SH-SY5Y (cell line): ENCODE data around the gene MYL10.

Experiments
- GATA2 ChIP-seq: IDR thresholded peaks from 2 replicates; pipeline ENCODE4 v1.6.1; 2011; ENCODE audit warnings: mild to moderate bottlenecking, low read depth, low read length
- GATA3 ChIP-seq: IDR thresholded peaks from 2 replicates; pipeline ENCODE4 v1.6.1; 2011; ENCODE audit warnings: low read depth, mild to moderate bottlenecking, low read length, moderate library complexity

DNA sequence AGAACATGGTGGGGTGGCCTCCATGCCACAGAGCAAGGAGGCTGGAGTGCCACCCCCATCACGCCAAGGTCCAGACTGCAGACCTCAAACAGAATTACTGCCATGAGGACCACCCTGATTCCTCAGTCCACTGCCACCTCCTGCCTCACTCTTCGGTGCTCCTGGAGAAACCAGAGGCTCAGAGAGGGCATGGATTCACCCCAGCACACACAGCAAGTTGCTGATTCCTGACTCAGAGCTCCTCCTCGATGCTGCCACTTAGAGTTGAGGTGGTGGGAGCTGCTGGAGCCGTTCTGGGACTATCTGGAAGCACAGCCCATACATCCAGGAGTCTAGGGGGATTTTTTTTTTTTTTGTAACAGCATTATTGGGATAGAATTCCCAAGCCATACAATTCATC is 22.0 kb upstream of the MYL10 start:
- TF ChIP-seq GATA2 = no peak
- no peak for TF ChIP-seq GATA3
